ENCODE measurements around the gene PAMR1. TPM values are rescaled to one million over a fixed set of nuclear protein-coding genes. Genes with fewer than 3 reads are reported as not detected.

The PAMR1 gene
- total and polyA plus RNA-seq, 7 donors = 0.92 to 26.5 (median 7.8) TPM

- intact Hi-C loops (cut with DNase I) = no loop called here
Measured at GRCh38 chr11:35500744-35501143, 24.7 kb downstream of the PAMR1 start.

GRCh38 chr11:35496416-35496815, 29.0 kb downstream of the PAMR1 start:
- Histone ChIP-seq H3K4me1 (peaks cover 0 to 6% (median 0%) of the 10 kb centered on the region in 4 donors), H3K9me3 (no peaks in the 10 kb centered on the region), H3K36me3 (no peaks in the 10 kb centered on the region), H3K27ac (no peak overlapping the region), H3K27me3 (no peaks in the 10 kb centered on the region), H3K4me3 (no peak overlapping the region)
- TF ChIP-seq CTCF (IDR thresholded peaks at IDR 0.05) = no peak
- no peak for TF ChIP-seq EP300 (IDR thresholded peaks at IDR 0.05)
- no peak for TF ChIP-seq POLR2AphosphoS5 (IDR thresholded peaks at IDR 0.05)
- TF ChIP-seq POLR2A (IDR thresholded peaks at IDR 0.05) = no peak
- no peak for DNase-seq
- intact Hi-C loops (cut with DNase I) = no loop called here
- 37 to 56% methylated on average over 1 of the region's 1 CpG for WGBS, 2 donors

More at GRCh38 chr11:35500744-35501143, 24.7 kb downstream of the PAMR1 start:
- DNase-seq = no peak
- H3K4me1 ChIP-seq = peaks cover 0 to 3% (median 0%) of the 10 kb centered on the region in 4 donors
- no peaks in the 10 kb centered on the region for H3K9me3 ChIP-seq
- H3K27me3 ChIP-seq = no peaks in the 10 kb centered on the region
- no peak for TF ChIP-seq CTCF (IDR thresholded peaks at IDR 0.05)
- no peak for TF ChIP-seq EP300 (IDR thresholded peaks at IDR 0.05)
- TF ChIP-seq POLR2AphosphoS5 (IDR thresholded peaks at IDR 0.05) = no peak
- no peak for TF ChIP-seq POLR2A (IDR thresholded peaks at IDR 0.05)
- no peak overlapping the region for H3K27ac ChIP-seq
- no peak overlapping the region for H3K4me3 ChIP-seq
- no peaks in the 10 kb centered on the region for H3K36me3 ChIP-seq

- TF ChIP-seq POLR2AphosphoS5 (IDR thresholded peaks at IDR 0.05) (no peak), CTCF (IDR thresholded peaks at IDR 0.05) (no peak), EP300 (IDR thresholded peaks at IDR 0.05) (no peak), POLR2A (IDR thresholded peaks at IDR 0.05) (no peak)
- H3K4me1 ChIP-seq = peaks cover 0 to 6% (median 0%) of the 10 kb centered on the region in 4 donors
- DNase-seq = no peak
- no peak overlapping the region for H3K4me3 ChIP-seq
- H3K9me3 ChIP-seq = no peaks in the 10 kb centered on the region
- H3K36me3 ChIP-seq = no peaks in the 10 kb centered on the region
- no peak overlapping the region for H3K27ac ChIP-seq
- H3K27me3 ChIP-seq = no peaks in the 10 kb centered on the region
- 93 to 96% methylated on average over 5 of the region's 5 CpGs for WGBS, 2 donors
- intact Hi-C loops (cut with DNase I) = no loop called here
Measured at GRCh38 chr11:35494957-35495490, 30.4 kb downstream of the PAMR1 start.

DNA sequence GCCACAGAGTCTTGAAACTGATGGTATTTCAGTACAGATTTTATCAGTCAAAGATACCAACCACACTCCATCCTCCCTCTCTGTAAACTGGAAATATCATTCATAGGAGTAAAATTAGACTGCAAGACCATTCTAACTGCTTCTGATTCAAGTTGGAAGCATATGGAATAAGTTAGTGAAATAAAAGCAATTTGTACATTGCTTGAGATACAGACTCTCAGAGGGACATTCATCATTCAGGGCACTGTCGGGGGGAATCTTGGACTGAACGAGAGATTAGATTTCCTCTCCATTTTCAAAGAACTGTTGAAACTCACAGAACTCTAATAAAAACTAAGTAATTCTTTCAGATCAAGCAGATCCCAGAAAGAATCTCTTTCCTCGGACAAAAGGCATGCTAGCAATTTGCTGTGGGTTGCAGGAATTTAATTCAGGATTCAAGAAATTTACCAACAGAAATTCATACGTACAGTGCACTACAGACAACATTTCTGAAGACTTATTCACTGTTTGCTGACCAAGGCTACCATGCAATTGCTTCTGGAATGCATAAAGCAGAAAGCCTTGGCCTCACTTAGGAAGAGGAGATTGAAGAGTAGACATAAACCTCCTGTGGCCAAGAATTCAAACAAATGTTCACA, 34.1 kb downstream of the PAMR1 start:
- no peak overlapping the region for H3K27ac ChIP-seq
- no peaks in the 10 kb centered on the region for H3K9me3 ChIP-seq
- peaks cover 0 to 15% (median 6%) of the 10 kb centered on the region in 4 donors for H3K4me1 ChIP-seq
- TF ChIP-seq EP300 (IDR thresholded peaks at IDR 0.05) (no peak), POLR2AphosphoS5 (IDR thresholded peaks at IDR 0.05) (no peak), POLR2A (IDR thresholded peaks at IDR 0.05) (no peak), CTCF (IDR thresholded peaks at IDR 0.05) (no peak)
- no peak for DNase-seq
- H3K27me3 ChIP-seq = no peaks in the 10 kb centered on the region
- whole genome bisulfite sequencing, 2 donors = 76 to 87% methylated on average over 4 of the region's 4 CpGs
- intact Hi-C loops (cut with DNase I) = no loop called here
- no peak overlapping the region for H3K4me3 ChIP-seq
- no peaks in the 10 kb centered on the region for H3K36me3 ChIP-seq
